Stimulated activated CD4-positive, alpha-beta T cell treated with anti-CD3 and anti-CD28 coated beads, Interleukin-2, amount 100 ng/mL, for 4 hours (primary cell): ENCODE results near the gene TUBG1.
"Not testable (repeated sequence)": the region's sequence is repeated elsewhere in the genome, so short reads cannot be mapped to it uniquely, and the experiment has no call there.

Experiments used
- DNase-seq: peaks from one replicate; pipeline ENCODE4 v3.0.0-alpha.2; 2020; ENCODE audit warnings: low read depth

Gene TUBG1

GRCh38 chr17:42579794-42580551 is 29.5 kb upstream of the TUBG1 start:
- no peak for DNase-seq

- no peak for DNase-seq
Measured at GRCh38 chr17:42581744-42582270, 27.7 kb upstream of the TUBG1 start.

GRCh38 chr17:42584880-42585279 is 24.6 kb upstream of the TUBG1 start:
- no peak for DNase-seq

- DNase-seq, result no peak
Measured at GRCh38 chr17:42585353-42585752, 24.1 kb upstream of the TUBG1 start.

- no peak for DNase-seq
Measured at GRCh38 chr17:42586514-42587230, 22.8 kb upstream of the TUBG1 start.

GRCh38 chr17:42590886-42591285 is 18.6 kb upstream of the TUBG1 start:
- no peak for DNase-seq

GRCh38 chr17:42591411-42591810 is 18.1 kb upstream of the TUBG1 start:
- DNase-seq, result no peak

- no peak for DNase-seq
Measured at GRCh38 chr17:42596386-42596785, 13.1 kb upstream of the TUBG1 start.

- DNase-seq, result no peak
Measured at GRCh38 chr17:42598905-42599304, 10.6 kb upstream of the TUBG1 start.

- DNase-seq, result no peak
Measured at GRCh38 chr17:42603318-42603717, 6.2 kb upstream of the TUBG1 start.

GRCh38 chr17:42607769-42608168 is 1.7 kb upstream of the TUBG1 start:
- DNase-seq, result no peak

- DNase-seq, result peak; percentile 1
Measured at GRCh38 chr17:42608305-42609181, 940 bp upstream of the TUBG1 start.

- DNase-seq, result not testable (repeated sequence)
Measured at GRCh38 chr17:42609814-42610801, 625 bp downstream of the TUBG1 start.

GRCh38 chr17:42612013-42612412 is 2.5 kb downstream of the TUBG1 start:
- DNase-seq, result no peak

- no peak for DNase-seq
Measured at GRCh38 chr17:42613699-42614295, 4.3 kb downstream of the TUBG1 start.

- DNase-seq, result no peak
Measured at GRCh38 chr17:42617956-42618431, 8.5 kb downstream of the TUBG1 start.

GRCh38 chr17:42618442-42619150 is 9.1 kb downstream of the TUBG1 start:
- DNase-seq, result no peak

GRCh38 chr17:42621987-42622386 is 12.5 kb downstream of the TUBG1 start:
- not testable (repeated sequence) for DNase-seq

GRCh38 chr17:42623271-42623670 is 13.8 kb downstream of the TUBG1 start:
- DNase-seq, result no peak
